Panc1 (cell line): ENCODE data around the gene EDN2. TPM values are rescaled to one million over a fixed set of nuclear protein-coding genes. Genes with fewer than 3 reads are reported as not detected.

Experiments used
- ATAC-seq: fragments of 200-7000 bp; cut with Tn5 transposase; 2 replicates; pipeline ENCODE4 v1.9.1; 2020; ENCODE audit warnings: mild to moderate bottlenecking, moderate library complexity
- BruUV-seq: library from RNA; stranded (reverse); fragments of 400-500 nt; replicated peaks from 2 replicates; lab custom pipeline; 2021; lab: Mats Ljungman, UMichigan
- CTCF ChIA-PET: fragments of 300-600 bp; sonication (Branson Sonifier 250); formaldehyde crosslinking; loops from one replicate; lab custom pipeline; 2022; ENCODE audit warnings: antibody characterized with exemption; lab: Charles Lee
- POLR2A ChIA-PET: fragments of 300-600 bp; sonication (Branson Sonifier 250); formaldehyde crosslinking; loops from one replicate; lab custom pipeline; 2022; ENCODE audit warnings: antibody characterized with exemption; lab: Charles Lee
- DNase-seq: peaks from one replicate; pipeline ENCODE4 v3.0.0-alpha.2; 2010; ENCODE audit warnings: low read depth, low spot score
- H3K27ac ChIP-seq: 2 replicates; pipeline ENCODE4 v1.5.1; 2011; ENCODE audit warnings: mild to moderate bottlenecking, low read length, inconsistent platforms
- H3K27me3 ChIP-seq: fragments of 200-500 bp; sonication (Bioruptor generic); 2 replicates; pipeline ENCODE4 v1.6.0; 2014; ENCODE audit warnings: low read length, inconsistent platforms; ENCODE audit not compliant: control insufficient read depth, insufficient read depth
- H3K36me3 ChIP-seq: fragments of 200-500 bp; sonication (Bioruptor generic); 2 replicates; pipeline ENCODE4 v1.5.1; 2014; ENCODE audit warnings: inconsistent platforms, mild to moderate bottlenecking, low read length, moderate library complexity; ENCODE audit not compliant: control insufficient read depth, insufficient read depth
- H3K4me1 ChIP-seq: 2 replicates; pipeline ENCODE4 v1.5.1; 2011; ENCODE audit warnings: inconsistent platforms, mild to moderate bottlenecking, low read length, moderate library complexity; ENCODE audit not compliant: control insufficient read depth, insufficient read depth
- H3K4me3 ChIP-seq, 2 experiments: 2 replicates each; pipeline ENCODE4 v1.5.1; 2011 to 2012; ENCODE audit warnings: low read depth in 2 of 2, low read length in 2 of 2, mild to moderate bottlenecking in 2 of 2, inconsistent platforms in 1 of 2, moderate library complexity in 1 of 2
- H3K9me3 ChIP-seq: fragments of 200-500 bp; sonication (Bioruptor generic); 2 replicates; pipeline ENCODE4 v1.5.1; 2014; ENCODE audit warnings: low read depth, mild to moderate bottlenecking, inconsistent platforms, low read length, moderate library complexity; ENCODE audit not compliant: control insufficient read depth, insufficient read depth
- POLR2AphosphoS5 ChIP-seq: IDR thresholded peaks from 2 replicates; pipeline ENCODE4 v1.6.1; 2012; ENCODE audit warnings: mild to moderate bottlenecking, low read depth, low read length, moderate library complexity
- SIN3A ChIP-seq: IDR thresholded peaks from 2 replicates; pipeline ENCODE4 v1.6.1; 2012; ENCODE audit warnings: low read depth, mild to moderate bottlenecking, low read length, moderate library complexity, borderline replicate concordance; ENCODE audit not compliant: insufficient read depth
- TCF7L2 ChIP-seq: IDR thresholded peaks from 2 replicates; pipeline ENCODE4 v1.6.1; 2011; ENCODE audit warnings: mild to moderate bottlenecking, low read depth, low read length, inconsistent platforms
- in situ Hi-C: cut with HindIII; loops from 2 replicates; pipeline ENCODE4 v1.10.0; 2016; ENCODE audit warnings: low sequenced_read_pairs, low pct_unique_long_range_greater_than_20kb
- intact Hi-C: fragments of 100-400 bp; cut with micrococcal nuclease; formaldehyde crosslinking; loops from one replicate; pipeline ENCODE4 v1.10.0; 2022; ENCODE audit not compliant: unreplicated experiment
- total RNA-seq: library from RNA; stranded (reverse); gene quantifications from one replicate; pipeline ENCODE4 v1.2.1, GENCODE V29; 2021; ENCODE audit not compliant: unreplicated experiment
- TF ChIP-seq, protein P1 (sequence below), 2 experiments: IDR thresholded peaks; 2 replicates each; pipeline ENCODE4 v1.6.1; 2011 to 2012; ENCODE audit warnings: low read depth in 2 of 2, control low read depth in 1 of 2, low read length in 1 of 2, mild to moderate bottlenecking in 1 of 2, moderate library complexity in 1 of 2; ENCODE audit not compliant: insufficient read depth in 1 of 2
- TF ChIP-seq, protein P2 (sequence below): fragments of 450-650 bp; IDR thresholded peaks from 2 replicates; pipeline ENCODE4 v1.5.1; 2017; ENCODE audit warnings: mild to moderate bottlenecking

EDN2 gene
- total RNA-seq, 1 experiment from 2014 or later: not detected

DNA sequence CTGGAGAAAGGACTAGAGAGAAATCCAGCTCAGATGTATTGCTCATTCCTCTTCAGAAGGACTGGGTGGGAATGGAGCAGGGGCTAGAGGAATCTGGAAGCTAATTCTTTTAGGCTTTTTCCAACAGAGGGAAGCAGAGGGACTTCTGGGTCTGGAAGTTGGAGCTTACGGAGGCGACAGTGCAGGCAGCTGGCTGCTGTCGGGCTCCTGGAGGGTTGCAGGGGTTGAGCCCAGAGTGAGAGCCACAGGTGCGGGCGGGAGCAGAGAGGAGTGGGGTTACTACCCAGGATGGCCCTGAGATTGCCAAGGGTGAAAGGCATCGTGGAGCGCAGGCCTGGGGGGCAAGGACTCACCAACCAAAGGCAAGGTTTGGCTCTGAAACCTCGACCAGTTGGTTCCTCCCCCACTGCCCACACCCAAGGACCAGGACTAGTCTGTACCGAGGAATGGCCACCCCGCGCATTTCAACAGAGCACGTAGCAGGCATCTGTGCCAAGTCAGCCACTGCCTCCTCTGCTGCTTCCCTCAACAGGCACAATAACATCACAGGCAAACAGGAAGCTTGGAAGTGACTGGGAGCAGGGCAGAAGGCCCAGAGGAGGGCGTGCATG, 22.7 kb upstream of the EDN2 start:
- no peak for ATAC-seq
- ChIA-PET CTCF (no interaction called here), POLR2A (no interaction called here)
- Histone ChIP-seq H3K27me3 (no peaks in the 10 kb centered on the region), H3K27ac (no peak overlapping the region), H3K36me3 (no peaks in the 10 kb centered on the region), H3K9me3 (no peaks in the 10 kb centered on the region), H3K4me1 (no peaks in the 10 kb centered on the region), H3K4me3 (no peak overlapping the region)
- DNase-seq: no peak
- no TSS peak for BruUV-seq
- in situ Hi-C loops (no loop called here), intact Hi-C loops (no loop called here)
- TF ChIP-seq SIN3A (no peak), TCF7L2 (no peak), POLR2AphosphoS5 (no peak)
- TF ChIP-seq, protein P1, sequence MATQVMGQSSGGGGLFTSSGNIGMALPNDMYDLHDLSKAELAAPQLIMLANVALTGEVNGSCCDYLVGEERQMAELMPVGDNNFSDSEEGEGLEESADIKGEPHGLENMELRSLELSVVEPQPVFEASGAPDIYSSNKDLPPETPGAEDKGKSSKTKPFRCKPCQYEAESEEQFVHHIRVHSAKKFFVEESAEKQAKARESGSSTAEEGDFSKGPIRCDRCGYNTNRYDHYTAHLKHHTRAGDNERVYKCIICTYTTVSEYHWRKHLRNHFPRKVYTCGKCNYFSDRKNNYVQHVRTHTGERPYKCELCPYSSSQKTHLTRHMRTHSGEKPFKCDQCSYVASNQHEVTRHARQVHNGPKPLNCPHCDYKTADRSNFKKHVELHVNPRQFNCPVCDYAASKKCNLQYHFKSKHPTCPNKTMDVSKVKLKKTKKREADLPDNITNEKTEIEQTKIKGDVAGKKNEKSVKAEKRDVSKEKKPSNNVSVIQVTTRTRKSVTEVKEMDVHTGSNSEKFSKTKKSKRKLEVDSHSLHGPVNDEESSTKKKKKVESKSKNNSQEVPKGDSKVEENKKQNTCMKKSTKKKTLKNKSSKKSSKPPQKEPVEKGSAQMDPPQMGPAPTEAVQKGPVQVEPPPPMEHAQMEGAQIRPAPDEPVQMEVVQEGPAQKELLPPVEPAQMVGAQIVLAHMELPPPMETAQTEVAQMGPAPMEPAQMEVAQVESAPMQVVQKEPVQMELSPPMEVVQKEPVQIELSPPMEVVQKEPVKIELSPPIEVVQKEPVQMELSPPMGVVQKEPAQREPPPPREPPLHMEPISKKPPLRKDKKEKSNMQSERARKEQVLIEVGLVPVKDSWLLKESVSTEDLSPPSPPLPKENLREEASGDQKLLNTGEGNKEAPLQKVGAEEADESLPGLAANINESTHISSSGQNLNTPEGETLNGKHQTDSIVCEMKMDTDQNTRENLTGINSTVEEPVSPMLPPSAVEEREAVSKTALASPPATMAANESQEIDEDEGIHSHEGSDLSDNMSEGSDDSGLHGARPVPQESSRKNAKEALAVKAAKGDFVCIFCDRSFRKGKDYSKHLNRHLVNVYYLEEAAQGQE (IDR thresholded peaks at IDR 0.05; ENCODE audit: insufficient read depth in 1 of 2, low read depth in 2 of 2, low read length in 1 of 2): no peak
- TF ChIP-seq, protein P2, sequence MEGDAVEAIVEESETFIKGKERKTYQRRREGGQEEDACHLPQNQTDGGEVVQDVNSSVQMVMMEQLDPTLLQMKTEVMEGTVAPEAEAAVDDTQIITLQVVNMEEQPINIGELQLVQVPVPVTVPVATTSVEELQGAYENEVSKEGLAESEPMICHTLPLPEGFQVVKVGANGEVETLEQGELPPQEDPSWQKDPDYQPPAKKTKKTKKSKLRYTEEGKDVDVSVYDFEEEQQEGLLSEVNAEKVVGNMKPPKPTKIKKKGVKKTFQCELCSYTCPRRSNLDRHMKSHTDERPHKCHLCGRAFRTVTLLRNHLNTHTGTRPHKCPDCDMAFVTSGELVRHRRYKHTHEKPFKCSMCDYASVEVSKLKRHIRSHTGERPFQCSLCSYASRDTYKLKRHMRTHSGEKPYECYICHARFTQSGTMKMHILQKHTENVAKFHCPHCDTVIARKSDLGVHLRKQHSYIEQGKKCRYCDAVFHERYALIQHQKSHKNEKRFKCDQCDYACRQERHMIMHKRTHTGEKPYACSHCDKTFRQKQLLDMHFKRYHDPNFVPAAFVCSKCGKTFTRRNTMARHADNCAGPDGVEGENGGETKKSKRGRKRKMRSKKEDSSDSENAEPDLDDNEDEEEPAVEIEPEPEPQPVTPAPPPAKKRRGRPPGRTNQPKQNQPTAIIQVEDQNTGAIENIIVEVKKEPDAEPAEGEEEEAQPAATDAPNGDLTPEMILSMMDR: no peak

DNA sequence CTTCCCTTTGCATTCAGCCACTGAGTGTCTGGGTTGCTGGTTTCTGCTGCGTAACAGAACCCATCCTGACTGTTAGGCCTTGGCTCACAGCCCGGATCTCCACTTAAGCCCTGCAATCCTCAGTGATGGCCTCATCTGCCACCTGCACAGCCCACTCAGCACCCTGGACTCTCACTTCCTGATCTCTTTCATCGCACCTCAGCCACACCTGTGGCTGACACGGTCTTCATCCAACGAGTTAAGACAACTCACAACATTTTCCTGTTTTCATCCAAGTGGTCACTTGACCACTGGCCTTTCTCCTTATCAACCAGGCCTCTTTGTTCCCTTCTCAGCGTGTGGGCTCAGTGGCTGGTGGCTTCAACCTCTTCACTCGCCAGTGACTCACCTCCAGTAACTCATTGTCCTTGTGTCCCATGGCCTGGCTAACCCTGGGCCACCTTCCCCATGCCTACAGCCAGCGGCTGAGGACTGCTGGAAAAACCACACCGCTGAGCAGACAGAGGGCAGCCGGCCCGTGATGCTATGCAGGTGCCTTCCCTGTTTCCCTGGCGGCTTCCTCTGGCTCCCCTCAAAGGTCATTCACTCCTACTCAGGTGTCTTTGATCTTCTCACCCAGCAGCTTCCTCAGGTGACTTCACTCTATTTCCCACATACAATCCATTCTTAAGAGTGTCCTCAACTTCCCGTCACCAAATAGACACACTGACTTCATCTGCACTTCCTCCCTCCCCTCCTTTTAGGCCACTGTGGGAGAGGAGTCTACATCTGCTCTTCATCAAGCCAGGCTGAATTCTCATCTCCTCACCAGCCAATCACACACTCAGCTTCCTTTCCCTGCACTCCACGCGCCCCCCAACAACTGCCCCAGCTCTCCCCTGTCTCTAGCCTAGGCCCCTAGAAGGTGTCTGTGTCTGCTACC, 19.9 kb upstream of the EDN2 start:
- Histone ChIP-seq H3K27me3 (no peaks in the 10 kb centered on the region), H3K27ac (no peak overlapping the region), H3K36me3 (no peaks in the 10 kb centered on the region), H3K9me3 (no peaks in the 10 kb centered on the region), H3K4me1 (no peaks in the 10 kb centered on the region), H3K4me3 (no peak overlapping the region)
- intact Hi-C loops: no loop called here
- TF ChIP-seq TCF7L2 (no peak), POLR2AphosphoS5 (no peak), SIN3A (no peak)
- TF ChIP-seq, protein P1 (IDR thresholded peaks at IDR 0.05; ENCODE audit: insufficient read depth in 1 of 2, low read depth in 2 of 2, low read length in 1 of 2): no peak
- TF ChIP-seq, protein P2: no peak
- no TSS peak for BruUV-seq
- DNase-seq: no peak
- ChIA-PET POLR2A (no interaction called here), CTCF (no interaction called here)
- in situ Hi-C loops: no loop called here
- 0 out of 2 replicates have a peak, but pooled peaks have one; percentile 30 for ATAC-seq
